ENCODE data around the gene RGS5.

DNA sequence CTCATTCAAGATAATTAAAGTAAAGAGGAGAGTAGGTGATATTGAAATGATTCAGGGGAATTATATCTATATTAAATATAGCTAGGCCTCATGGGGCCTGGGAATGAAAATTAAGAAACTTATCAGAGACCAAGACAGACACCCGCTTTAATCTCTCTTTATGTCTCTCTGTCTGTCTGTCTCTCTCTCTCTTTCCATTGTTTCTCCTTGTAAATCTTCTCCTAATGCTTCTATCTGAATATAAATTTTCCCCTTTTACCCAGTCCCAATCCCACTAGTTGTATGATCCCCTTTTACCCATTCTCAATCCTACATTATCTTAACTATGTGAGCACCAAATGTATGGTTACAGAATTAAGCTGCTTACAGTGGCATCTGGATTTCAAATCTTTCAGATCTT lies 61.2 kb downstream of the RGS5 start:
- TF ChIP-seq SNAI2 (CRISPR knock-in tag; IDR thresholded peaks at IDR 0.05) (no peak), GLIS3 (CRISPR knock-in tag; IDR thresholded peaks at IDR 0.05) (peak; percentile 75; the same call in 1 of the 2 replicates), OSR1 (CRISPR knock-in tag; IDR thresholded peaks at IDR 0.05) (no peak), ZFP3 (CRISPR knock-in tag; IDR thresholded peaks at IDR 0.05) (no peak), ZFP30 (CRISPR knock-in tag; IDR thresholded peaks at IDR 0.05) (0 out of 2 replicates have a peak, but pooled peaks have one; percentile 7)
- TF ChIP-seq, protein P1, sequence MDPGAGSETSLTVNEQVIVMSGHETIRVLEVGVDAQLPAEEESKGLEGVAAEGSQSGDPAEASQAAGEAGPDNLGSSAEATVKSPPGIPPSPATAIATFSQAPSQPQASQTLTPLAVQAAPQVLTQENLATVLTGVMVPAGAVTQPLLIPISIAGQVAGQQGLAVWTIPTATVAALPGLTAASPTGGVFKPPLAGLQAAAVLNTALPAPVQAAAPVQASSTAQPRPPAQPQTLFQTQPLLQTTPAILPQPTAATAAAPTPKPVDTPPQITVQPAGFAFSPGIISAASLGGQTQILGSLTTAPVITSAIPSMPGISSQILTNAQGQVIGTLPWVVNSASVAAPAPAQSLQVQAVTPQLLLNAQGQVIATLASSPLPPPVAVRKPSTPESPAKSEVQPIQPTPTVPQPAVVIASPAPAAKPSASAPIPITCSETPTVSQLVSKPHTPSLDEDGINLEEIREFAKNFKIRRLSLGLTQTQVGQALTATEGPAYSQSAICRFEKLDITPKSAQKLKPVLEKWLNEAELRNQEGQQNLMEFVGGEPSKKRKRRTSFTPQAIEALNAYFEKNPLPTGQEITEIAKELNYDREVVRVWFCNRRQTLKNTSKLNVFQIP (CRISPR knock-in tag; IDR thresholded peaks at IDR 0.05; ENCODE audit: borderline replicate concordance, low read depth) = no peak
- TF ChIP-seq, protein P2, sequence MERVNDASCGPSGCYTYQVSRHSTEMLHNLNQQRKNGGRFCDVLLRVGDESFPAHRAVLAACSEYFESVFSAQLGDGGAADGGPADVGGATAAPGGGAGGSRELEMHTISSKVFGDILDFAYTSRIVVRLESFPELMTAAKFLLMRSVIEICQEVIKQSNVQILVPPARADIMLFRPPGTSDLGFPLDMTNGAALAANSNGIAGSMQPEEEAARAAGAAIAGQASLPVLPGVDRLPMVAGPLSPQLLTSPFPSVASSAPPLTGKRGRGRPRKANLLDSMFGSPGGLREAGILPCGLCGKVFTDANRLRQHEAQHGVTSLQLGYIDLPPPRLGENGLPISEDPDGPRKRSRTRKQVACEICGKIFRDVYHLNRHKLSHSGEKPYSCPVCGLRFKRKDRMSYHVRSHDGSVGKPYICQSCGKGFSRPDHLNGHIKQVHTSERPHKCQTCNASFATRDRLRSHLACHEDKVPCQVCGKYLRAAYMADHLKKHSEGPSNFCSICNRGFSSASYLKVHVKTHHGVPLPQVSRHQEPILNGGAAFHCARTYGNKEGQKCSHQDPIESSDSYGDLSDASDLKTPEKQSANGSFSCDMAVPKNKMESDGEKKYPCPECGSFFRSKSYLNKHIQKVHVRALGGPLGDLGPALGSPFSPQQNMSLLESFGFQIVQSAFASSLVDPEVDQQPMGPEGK (CRISPR knock-in tag; IDR thresholded peaks at IDR 0.05; ENCODE audit: borderline replicate concordance) = 0 out of 2 replicates have a peak, but pooled peaks have one; percentile 34
- TF ChIP-seq, protein P3, sequence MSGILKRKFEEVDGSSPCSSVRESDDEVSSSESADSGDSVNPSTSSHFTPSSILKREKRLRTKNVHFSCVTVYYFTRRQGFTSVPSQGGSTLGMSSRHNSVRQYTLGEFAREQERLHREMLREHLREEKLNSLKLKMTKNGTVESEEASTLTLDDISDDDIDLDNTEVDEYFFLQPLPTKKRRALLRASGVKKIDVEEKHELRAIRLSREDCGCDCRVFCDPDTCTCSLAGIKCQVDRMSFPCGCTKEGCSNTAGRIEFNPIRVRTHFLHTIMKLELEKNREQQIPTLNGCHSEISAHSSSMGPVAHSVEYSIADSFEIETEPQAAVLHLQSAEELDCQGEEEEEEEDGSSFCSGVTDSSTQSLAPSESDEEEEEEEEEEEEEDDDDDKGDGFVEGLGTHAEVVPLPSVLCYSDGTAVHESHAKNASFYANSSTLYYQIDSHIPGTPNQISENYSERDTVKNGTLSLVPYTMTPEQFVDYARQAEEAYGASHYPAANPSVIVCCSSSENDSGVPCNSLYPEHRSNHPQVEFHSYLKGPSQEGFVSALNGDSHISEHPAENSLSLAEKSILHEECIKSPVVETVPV (CRISPR knock-in tag; IDR thresholded peaks at IDR 0.05) = no peak; the same call in 1 of the 2 replicates

All from SK-N-SH treated with all-trans-retinoic acid at 6 μM for 48 hours (cell line).